Aorta (tissue), 5 donors: ENCODE measurements around the gene MEF2A. TPM values are rescaled to one million over a fixed set of nuclear protein-coding genes. Genes with fewer than 3 reads are reported as not detected.
"Not testable (repeated sequence)": the region's sequence is repeated elsewhere in the genome, so short reads cannot be mapped to it uniquely, and the experiment has no call there.

Source experiments
- ATAC-seq: fragments of 200-7000 bp; cut with Tn5 transposase; one replicate; pipeline ENCODE4 v1.9.1; 2022; ENCODE audit warnings: moderate library complexity; ENCODE audit not compliant: low FRiP score
- DNase-seq, 2 donors: peaks; one replicate each; pipeline ENCODE4 v3.0.0-alpha.2; 2020
- H3K27ac ChIP-seq, 2 donors: one replicate each; pipeline ENCODE4 v1.5.1; 2013; ENCODE audit warnings: low read length in 2 of 2, mild to moderate bottlenecking in 2 of 2, moderate library complexity in 2 of 2, control low read depth in 1 of 2, inconsistent platforms in 1 of 2, low read depth in 1 of 2
- H3K27me3 ChIP-seq, 2 donors: one replicate each; pipeline ENCODE4 v1.6.1; 2013; ENCODE audit warnings: control low read depth in 1 of 2, low read length in 1 of 2, mild to moderate bottlenecking in 1 of 2, moderate library complexity in 1 of 2; ENCODE audit not compliant: insufficient read depth in 2 of 2, control insufficient read depth in 1 of 2
- H3K36me3 ChIP-seq, 2 donors: one replicate each; pipeline ENCODE4 v1.6.1; 2013; ENCODE audit warnings: control low read depth in 1 of 2, low read length in 1 of 2, mild to moderate bottlenecking in 1 of 2; ENCODE audit not compliant: insufficient read depth in 2 of 2, control insufficient read depth in 1 of 2
- H3K4me1 ChIP-seq, 2 donors: one replicate each; pipeline ENCODE4 v1.6.1; 2013; ENCODE audit warnings: low read length in 2 of 2, control low read depth in 1 of 2, mild to moderate bottlenecking in 1 of 2, moderate library complexity in 1 of 2; ENCODE audit not compliant: insufficient read depth in 2 of 2, control insufficient read depth in 1 of 2
- H3K4me3 ChIP-seq, 2 donors: one replicate each; pipeline ENCODE4 v1.5.1; 2013; ENCODE audit warnings: low read length in 2 of 2, control low read depth in 1 of 2, mild to moderate bottlenecking in 1 of 2
- H3K9me3 ChIP-seq: one replicate; pipeline ENCODE4 v1.6.1; 2013; ENCODE audit warnings: mild to moderate bottlenecking, low read length; ENCODE audit not compliant: control insufficient read depth
- WGBS, 2 donors: extraction: QIAGEN DNeasy Blood & Tissue Kit; methylation state at CpG; one replicate each; pipeline ENCODE4 v1.1.7; 2013; 5-methylcytosine and 5-hydroxymethylcytosine counted together
- intact Hi-C, 2 donors: fragments of 100-400 bp; cut with DNase I; formaldehyde crosslinking; loops; one replicate each; pipeline versions ENCODE4 v1.14.2 to v1.15.0; 2022
- polyA plus RNA-seq, 2 donors: library from polyadenylated mRNA; stranded (reverse); fragments of 200-250 nt; gene quantifications; one replicate each; pipeline ENCODE4 v1.2.3, GENCODE V29; 2013
- total RNA-seq, 2 donors: library from RNA; stranded (reverse); fragmentation: NEBNext Ultra II Directional; extraction: Animal tissue kit (Norgen Biotek cat#: 25700); gene quantifications; one replicate each; pipeline ENCODE4 v1.2.1, GENCODE V29; 2021
- donor health status: healthy with polysubstance abuse.
- donor health status: Bipolar disorder and iron deficiency.
- donor health status: DM: no; HTN: no; CAD: no.
- donor health status: DM: no; HTN: no; CAD: no.
- donor health status: DM: yes; HTN: yes; CAD: no.

The MEF2A gene
- total and polyA plus RNA-seq, 4 donors, result 27.2 to 160 (median 92.9) TPM

GRCh38 chr15:99657996-99658395, 92.2 kb downstream of the MEF2A start:
- Histone ChIP-seq H3K4me1 (peaks cover 2% of the 10 kb centered on the region in 2 donors), H3K27me3 (no peaks in the 10 kb centered on the region), H3K4me3 (no peak overlapping the region), H3K27ac (no peak overlapping the region), H3K36me3 (no peaks in the 10 kb centered on the region), H3K9me3 (no peaks in the 10 kb centered on the region)
- 94% methylated on average over 2 of the region's 2 CpGs for WGBS, 2 donors
- intact Hi-C loops, result no loop called here
- DNase-seq (no peak), ATAC-seq (no peak)

- no peaks in the 10 kb centered on the region for H3K36me3 ChIP-seq
- WGBS, 2 donors, result 49% methylated on average over 2 of the region's 2 CpGs
- intact Hi-C loops, result no loop called here
Observed at GRCh38 chr15:99662903-99663302, 97.1 kb downstream of the MEF2A start.

GRCh38 chr15:99666073-99666472, 100.3 kb downstream of the MEF2A start:
- ATAC-seq, H3K4me1 ChIP-seq, H3K27ac ChIP-seq, intact Hi-C loops, H3K9me3 ChIP-seq, H3K4me3 ChIP-seq, DNase-seq, H3K27me3 ChIP-seq, H3K36me3 ChIP-seq: not testable (repeated sequence)
- WGBS, 2 donors, result 96 to 98% methylated on average over 6 of the region's 6 CpGs

More at GRCh38 chr15:99662903-99663302, 97.1 kb downstream of the MEF2A start:
- Histone ChIP-seq H3K27ac (no peak overlapping the region), H3K4me3 (no peak overlapping the region), H3K27me3 (no peaks in the 10 kb centered on the region), H3K4me1 (peaks cover 0 to 2% of the 10 kb centered on the region in 2 donors), H3K9me3 (no peaks in the 10 kb centered on the region)
- ATAC-seq, result no peak
- no peak for DNase-seq

- DNase-seq, result no peak
- Histone ChIP-seq H3K27me3 (no peaks in the 10 kb centered on the region), H3K36me3 (no peaks in the 10 kb centered on the region), H3K27ac (no peak overlapping the region), H3K9me3 (no peaks in the 10 kb centered on the region), H3K4me3 (no peak overlapping the region), H3K4me1 (peaks cover 0 to 3% of the 10 kb centered on the region in 2 donors)
- intact Hi-C loops, result no loop called here
- ATAC-seq, result no peak
- WGBS, 2 donors, result 95 to 98% methylated on average over 2 of the region's 2 CpGs
Observed at GRCh38 chr15:99668533-99669182, 102.9 kb downstream of the MEF2A start.

- H3K27ac ChIP-seq, result no peak overlapping the region
- no peak for DNase-seq
- ATAC-seq, result no peak
- H3K27me3 ChIP-seq, result no peaks in the 10 kb centered on the region
- H3K36me3 ChIP-seq, result no peaks in the 10 kb centered on the region
- intact Hi-C loops, result no loop called here
- WGBS, 2 donors, result 59 to 60% methylated on average over 1 of the region's 1 CpG
- H3K4me1 ChIP-seq, result peaks cover 0 to 3% of the 10 kb centered on the region in 2 donors
- no peak overlapping the region for H3K4me3 ChIP-seq
- no peaks in the 10 kb centered on the region for H3K9me3 ChIP-seq
Observed at GRCh38 chr15:99669250-99669649, 103.5 kb downstream of the MEF2A start.

GRCh38 chr15:99671926-99672635, 106.3 kb downstream of the MEF2A start:
- Histone ChIP-seq H3K4me3 (no peak overlapping the region), H3K27me3 (no peaks in the 10 kb centered on the region), H3K36me3 (peaks cover 0 to 2% of the 10 kb centered on the region in 2 donors), H3K4me1 (peaks cover 0 to 3% of the 10 kb centered on the region in 2 donors), H3K9me3 (no peaks in the 10 kb centered on the region), H3K27ac (no peak overlapping the region)
- DNase-seq (no peak), ATAC-seq (no peak)
- WGBS, 2 donors, result 55 to 65% methylated on average over 2 of the region's 2 CpGs
- intact Hi-C loops, result no loop called here

GRCh38 chr15:99673111-99673510, 107.3 kb downstream of the MEF2A start:
- H3K36me3 ChIP-seq, result peaks cover 0 to 2% of the 10 kb centered on the region in 2 donors
- H3K27me3 ChIP-seq, result no peaks in the 10 kb centered on the region
- peaks cover 0 to 3% of the 10 kb centered on the region in 2 donors for H3K4me1 ChIP-seq
- no peak for ATAC-seq
- WGBS, 2 donors, result 95 to 100% methylated on average over 1 of the region's 1 CpG
- DNase-seq, result no peak
- intact Hi-C loops, result no loop called here
- no peak overlapping the region for H3K4me3 ChIP-seq
- no peaks in the 10 kb centered on the region for H3K9me3 ChIP-seq
- H3K27ac ChIP-seq, result no peak overlapping the region

GRCh38 chr15:99674279-99674678, 108.5 kb downstream of the MEF2A start:
- DNase-seq (no peak), ATAC-seq (no peak)
- H3K4me3 ChIP-seq, result no peak overlapping the region
- no peaks in the 10 kb centered on the region for H3K4me1 ChIP-seq
- intact Hi-C loops, result no loop called here
- no peaks in the 10 kb centered on the region for H3K27me3 ChIP-seq
- no peak overlapping the region for H3K27ac ChIP-seq
- H3K9me3 ChIP-seq, result no peaks in the 10 kb centered on the region
- peaks cover 0 to 2% of the 10 kb centered on the region in 2 donors for H3K36me3 ChIP-seq
- WGBS, 2 donors, result 78 to 80% methylated on average over 2 of the region's 2 CpGs
